ENCODE measurements around the gene ACCSL.

Gene ACCSL

DNA sequence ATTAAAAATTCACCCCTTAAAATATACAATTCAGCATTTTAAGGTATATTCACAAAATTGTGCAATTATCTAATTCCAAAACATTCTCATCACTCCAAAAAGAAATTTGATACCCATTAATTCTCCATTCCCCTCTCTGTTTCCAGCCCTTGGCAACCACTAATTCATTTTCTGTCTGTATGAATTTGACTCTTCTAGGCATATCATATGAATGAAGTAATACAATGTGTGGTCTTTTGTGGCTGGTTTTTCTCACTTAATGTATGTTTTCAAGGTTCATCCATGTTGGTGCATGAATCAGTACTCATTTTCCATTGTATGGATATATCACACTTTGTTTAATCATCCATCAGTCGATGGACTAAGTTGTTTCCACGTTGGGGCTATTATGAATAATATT is 29.0 kb upstream of the ACCSL start:
- no peak for DNase-seq

- DNase-seq: no peak
Observed at GRCh38 chr11:44024977-44025376, 22.8 kb upstream of the ACCSL start.

GRCh38 chr11:44025727-44026126 is 22.1 kb upstream of the ACCSL start:
- DNase-seq: no peak

DNA sequence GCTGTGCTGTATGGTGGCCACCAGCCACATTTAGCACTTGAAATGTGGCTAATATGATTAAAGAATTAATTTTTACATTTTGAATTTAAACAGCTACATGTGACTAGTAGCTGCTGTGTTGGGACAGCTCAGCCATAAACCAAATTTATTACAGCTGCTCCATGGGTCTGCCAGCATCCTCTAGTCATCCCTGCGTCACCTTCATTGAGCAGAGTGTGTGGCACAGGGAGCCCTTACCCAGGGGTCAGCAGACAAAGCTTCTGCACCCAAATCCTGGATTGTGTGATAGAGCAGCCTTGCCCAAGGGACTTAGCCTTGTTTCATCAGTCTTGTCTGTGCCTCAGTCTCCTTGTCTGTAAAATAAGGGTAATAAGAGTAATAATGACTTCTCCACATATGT is 19.4 kb upstream of the ACCSL start:
- DNase-seq: no peak

DNA sequence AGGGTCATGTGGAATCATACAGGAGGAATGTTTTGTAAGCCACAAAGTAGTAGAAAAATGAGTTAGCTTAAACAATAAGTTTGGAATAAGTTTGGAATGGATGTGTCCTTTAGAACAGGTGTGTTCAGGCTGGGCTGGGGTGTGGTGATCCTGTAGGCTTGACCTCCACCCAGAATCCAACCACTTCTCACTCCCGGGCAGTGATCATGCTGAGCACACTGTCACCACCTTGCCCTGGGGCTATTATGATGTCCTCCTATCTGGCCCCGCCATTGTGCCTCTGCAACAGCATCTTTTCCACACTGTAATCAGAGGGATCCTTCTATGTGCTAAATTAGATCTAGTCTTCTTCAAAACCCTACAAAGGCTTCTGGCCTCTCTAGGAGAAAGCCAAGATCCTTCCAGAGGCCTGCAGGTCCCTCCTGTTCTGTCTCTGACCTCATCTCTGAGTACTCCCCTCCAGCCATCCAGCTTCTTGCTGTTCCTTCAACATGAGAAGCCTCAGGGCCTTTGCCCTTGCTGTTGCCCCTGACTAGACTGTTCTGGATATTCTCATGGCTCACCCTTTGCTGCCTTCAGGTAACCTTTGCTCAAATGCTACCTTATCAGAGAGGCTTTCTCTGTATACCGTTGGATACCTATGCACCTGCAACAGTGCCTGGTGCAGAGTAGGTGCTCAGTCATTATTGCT is 18.8 kb upstream of the ACCSL start:
- DNase-seq: no peak

- DNase-seq: no peak
Observed at GRCh38 chr11:44029507-44029845, 18.3 kb upstream of the ACCSL start.

GRCh38 chr11:44029977-44030911 is 17.5 kb upstream of the ACCSL start:
- DNase-seq: peak; percentile 60

GRCh38 chr11:44030996-44031395 is 16.8 kb upstream of the ACCSL start:
- DNase-seq: no peak

DNA sequence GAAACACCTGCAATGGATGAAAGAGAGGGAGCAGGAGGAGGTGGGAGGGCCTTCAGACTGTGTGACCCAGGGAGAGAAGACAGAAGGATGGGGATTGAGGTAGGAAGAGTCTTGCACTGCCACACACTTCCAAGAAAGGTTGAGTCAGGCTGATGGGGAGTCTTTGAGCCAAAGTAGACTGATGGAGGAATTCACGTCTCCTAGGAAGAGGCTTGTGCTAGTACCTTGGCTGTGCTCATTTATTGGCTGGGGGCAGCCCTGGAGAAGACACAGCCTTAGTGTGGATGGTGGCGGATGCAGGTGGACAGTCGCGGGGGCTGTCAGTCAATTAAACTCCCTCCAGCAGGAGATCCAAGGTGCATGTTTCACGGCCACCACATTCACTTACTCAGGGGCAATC is 16.2 kb upstream of the ACCSL start:
- DNase-seq: no peak

DNA sequence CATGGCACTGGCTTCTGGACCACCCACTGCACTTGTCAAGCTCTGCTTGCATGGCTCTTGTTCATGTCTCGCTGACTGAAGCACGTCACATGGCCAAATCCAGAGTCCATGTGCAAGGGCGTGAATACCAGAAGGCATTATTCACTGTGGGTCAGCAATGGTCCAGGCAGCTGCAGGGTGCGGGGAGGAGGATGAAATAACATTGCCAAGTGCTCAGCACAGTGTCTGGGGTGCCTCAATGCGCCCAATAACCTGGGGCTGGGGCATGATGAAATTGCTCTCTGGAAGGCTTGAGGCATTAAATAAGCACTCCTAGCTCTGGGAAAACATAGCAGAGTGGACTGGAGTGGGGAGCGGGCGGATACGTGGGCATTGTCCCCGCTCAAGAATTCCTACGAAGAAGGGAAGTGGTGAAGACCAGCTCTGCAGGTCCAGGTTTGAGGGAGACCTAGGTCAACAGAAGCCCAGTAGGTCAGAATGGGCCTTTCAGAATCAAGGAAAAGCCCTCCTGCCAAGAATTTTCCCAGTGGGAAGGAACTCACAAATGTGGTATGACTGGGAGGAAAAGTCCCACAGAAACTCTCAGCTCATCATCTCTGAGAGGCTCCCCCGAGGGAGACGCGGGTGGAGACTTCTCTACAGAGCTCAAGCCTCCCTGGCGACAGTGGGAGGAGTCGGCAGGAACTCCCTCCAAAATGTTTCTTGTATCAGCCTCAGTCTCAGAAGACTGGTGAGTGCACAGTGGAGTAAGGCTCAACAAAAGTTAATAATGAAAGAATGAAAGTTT is 15.3 kb upstream of the ACCSL start:
- DNase-seq: peak; percentile 51

- DNase-seq: peak; percentile 46
Observed at GRCh38 chr11:44033411-44033850, 14.3 kb upstream of the ACCSL start.

- DNase-seq: no peak
Observed at GRCh38 chr11:44033856-44034255, 13.9 kb upstream of the ACCSL start.

- no peak for DNase-seq
Observed at GRCh38 chr11:44034639-44035038, 13.1 kb upstream of the ACCSL start.

DNA sequence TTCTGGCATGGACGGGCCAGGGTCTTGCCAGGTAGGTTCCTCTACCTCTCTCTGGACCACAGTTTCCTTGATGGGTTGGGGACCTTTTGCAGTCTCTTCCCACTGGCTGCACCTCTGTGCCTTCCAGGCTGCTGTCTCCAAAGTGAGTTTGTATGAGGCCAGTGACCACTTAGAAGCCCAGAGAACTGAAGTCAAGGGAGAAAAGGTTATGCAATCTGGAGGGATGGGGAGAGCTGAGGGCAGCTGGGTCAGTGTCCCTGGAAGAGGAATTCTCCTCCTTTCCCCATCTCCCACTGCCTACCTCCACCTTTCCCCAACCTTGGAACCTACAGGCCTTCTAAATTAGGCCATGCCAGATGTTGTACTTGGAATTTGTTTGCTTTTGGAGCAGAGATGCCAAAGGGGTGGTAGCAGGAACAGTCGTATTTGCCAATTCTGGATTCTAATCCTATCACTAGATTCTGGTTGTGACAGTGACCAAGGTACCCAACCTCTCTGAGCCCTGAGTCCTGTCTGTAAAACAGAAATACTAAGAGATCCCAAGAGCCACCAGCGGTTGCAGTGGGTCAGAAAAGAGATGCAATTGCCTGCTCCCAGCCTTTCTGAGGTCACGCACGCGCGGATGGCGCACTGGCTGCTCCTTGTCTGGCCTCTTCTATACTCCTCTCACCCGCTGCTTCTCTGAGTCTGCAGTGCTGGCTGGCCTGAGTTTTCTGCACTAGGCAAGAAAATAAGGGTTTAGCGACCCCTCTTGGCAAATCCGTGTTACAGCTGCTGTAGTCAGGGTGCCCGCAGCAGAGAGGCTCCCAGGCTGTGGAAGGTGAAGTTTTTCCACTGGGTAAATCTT is 10.7 kb upstream of the ACCSL start:
- peak; percentile 90 for DNase-seq

DNA sequence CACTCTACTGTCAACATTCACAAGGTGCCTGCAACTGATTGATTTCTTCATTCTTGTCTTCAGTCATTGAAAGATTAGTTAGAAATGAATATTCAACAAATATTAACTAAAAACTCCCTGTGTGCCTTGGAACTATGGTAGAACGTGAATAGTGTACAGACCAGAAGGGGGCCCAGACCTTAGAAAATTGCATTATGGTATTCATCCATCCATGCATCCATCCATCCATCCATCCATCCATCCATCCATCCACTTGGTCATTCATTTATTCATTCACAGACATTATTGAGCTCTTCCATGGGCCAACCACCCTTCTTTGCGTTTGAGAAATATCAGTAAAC is 10.2 kb upstream of the ACCSL start:
- no peak for DNase-seq

DNA sequence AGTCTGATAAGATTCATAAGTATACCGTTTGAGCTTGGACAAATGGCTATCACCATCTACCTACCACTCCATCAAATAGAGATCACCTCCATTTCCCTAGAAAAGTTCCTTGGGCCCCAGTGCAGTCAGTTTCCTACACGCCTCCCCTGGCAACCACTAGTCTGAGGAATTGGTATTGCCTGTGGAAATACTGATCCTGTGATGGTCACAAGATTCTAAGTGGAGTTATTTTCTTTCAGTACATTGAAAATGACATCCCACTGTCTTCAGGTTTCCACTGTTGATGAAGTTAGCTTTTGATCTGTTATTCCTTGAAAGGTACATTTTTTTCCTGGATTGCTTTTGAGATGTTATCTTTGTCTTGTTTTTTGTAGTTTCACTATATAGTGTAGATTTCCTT is 4.6 kb upstream of the ACCSL start:
- no peak for DNase-seq

DNA sequence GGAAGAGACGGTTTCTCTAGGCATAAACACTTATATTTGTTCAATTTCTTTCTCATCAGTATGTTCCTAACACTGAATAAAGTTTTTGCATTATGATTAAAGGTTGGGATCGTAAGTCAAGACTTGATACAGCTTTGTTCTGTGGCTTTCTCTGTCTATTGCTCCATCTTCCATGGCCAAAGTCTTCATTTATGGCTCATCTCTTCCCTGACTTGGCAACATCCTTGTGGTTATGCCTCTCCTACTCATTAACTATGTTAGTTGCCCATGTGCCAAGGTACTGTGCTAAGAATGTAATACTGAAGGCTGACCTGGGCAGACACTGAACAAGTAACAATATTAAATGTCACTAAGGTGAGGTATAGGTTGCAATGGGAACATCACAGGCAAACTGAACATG is 1.6 kb upstream of the ACCSL start:
- DNase-seq: no peak

DNA sequence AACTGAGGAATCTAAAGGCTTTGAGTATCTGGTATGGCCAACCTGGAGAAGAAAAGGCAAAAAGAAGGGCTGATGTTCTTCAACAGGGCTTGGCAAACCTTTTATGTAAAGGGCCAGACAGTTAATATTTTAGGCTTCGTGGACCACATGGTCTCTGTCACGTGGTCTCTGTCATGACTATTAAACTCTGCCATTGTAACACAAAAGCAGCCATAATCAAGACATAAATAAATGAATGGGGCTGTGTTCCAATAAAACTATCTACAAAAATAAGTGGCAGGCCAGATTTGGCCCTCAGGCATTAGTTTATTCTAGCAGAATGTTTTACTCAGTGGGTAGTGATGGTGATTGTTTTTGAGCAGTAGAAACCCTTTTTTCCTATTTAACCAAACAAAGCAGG is 483 bp upstream of the ACCSL start:
- DNase-seq: no peak

DNA sequence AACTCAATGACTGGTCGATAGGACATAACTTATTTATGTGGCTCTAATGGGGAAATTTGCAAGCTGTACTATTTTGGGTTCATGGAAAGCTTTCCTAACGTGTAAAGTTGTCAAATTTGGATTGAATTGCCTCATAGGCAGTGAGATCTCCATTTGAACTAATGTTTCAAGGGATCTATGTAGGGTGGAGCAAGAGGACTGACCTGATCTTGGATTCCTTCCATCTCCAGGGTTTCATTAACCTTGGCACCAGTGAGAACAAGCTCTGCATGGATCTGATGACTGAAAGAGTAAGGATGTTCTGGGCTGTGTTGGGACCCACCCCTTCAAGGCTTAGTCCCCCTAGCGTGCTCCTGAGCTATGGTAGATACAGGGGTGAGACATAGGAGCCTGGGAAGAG is 2.1 kb downstream of the ACCSL start:
- no peak for DNase-seq

GRCh38 chr11:44051171-44051570 is 3.4 kb downstream of the ACCSL start:
- DNase-seq: no peak

DNA sequence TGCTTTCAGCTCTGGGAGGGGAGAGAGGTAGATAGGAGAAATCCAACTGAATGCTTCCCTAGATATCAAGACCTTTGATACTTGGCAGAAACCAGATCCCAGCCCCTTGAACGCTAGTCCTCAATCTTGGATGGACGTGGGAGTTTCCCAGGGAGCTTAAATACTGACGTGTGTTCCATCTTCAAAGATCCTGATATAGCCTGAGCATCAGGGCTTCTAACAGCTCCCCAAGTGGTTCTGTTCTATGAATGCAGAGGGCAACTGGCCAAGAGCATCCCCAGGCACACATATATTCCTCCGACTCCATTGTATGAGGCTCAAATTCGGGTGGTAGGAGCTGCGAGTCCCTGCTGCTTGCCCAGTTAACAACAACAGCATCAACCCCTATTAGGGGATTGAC is 9.6 kb downstream of the ACCSL start:
- no peak for DNase-seq

DNA sequence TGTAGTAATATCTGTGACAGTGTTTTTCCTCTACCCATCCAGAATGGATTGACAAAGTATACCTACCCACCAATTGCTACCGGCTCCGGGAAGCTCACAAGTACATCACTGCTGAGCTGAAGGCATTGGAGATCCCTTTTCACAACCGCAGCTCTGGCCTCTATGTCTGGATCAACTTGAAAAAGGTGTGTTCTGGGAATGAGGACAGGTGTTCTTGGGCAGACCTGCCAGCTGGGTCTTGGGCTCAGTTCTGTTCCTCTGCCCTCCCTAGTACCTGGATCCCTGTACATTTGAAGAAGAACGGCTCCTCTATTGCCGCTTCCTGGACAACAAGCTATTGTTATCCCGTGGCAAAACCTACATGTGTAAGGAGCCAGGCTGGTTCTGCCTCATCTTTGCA is 10.5 kb downstream of the ACCSL start:
- DNase-seq: no peak

GRCh38 chr11:44065161-44065661 is 17.4 kb downstream of the ACCSL start:
- no peak for DNase-seq

All from retina (tissue), 1 donor.